IPS-NIHi11 (cell line): ENCODE results near the gene SCFD2.
"Not testable (repeated sequence)": the region's sequence is repeated elsewhere in the genome, so short reads cannot be mapped to it uniquely, and the experiment has no call there.

Experiments used
- DNase-seq: peaks from one replicate; pipeline ENCODE4 v3.0.0; 2012; ENCODE audit warnings: mixed read lengths, low spot score

SCFD2 gene

GRCh38 chr4:53365486-53366300 lies at the start of gene SCFD2:
TSS of gene SCFD2 (minus strand) at chr4:53366061.
- peak; percentile 99 for DNase-seq

DNA sequence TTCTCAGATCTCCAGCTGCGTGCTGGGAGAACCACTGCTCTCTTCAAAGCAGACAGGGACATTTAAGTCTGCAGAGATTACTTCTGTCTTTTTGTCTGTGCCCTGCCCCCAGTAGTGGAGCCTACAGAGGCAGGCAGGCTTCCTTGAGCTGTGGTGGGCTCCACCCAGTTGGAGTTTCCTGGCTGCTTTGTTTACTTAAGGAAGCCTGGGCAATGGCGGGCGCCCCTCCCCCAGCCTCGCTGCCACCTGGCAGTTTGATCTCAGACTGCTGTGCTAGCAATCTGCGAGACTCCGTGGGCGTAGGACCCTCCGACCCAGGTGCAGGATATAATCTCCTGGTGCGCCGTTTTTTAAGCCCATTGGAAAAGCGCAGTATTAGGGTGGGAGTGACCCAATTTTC lies 43.6 kb upstream of the SCFD2 start:
- not testable (repeated sequence) for DNase-seq

GRCh38 chr4:53380221-53380620 lies 14.4 kb upstream of the SCFD2 start:
- DNase-seq: no peak

- DNase-seq: no peak
These were observed 12.3 kb upstream of the SCFD2 start for GRCh38 chr4:53378171-53378482.

- DNase-seq: peak; percentile 98
These were observed 11.7 kb upstream of the SCFD2 start, which contains the start of gene FIP1L1 for GRCh38 chr4:53377319-53378170. TSS of gene FIP1L1 (plus strand) at chr4:53377641. CDS start at chr4:53377839, 198 bp downstream.

- no peak for DNase-seq
These were observed 11.0 kb upstream of the SCFD2 start for GRCh38 chr4:53376900-53377299.

DNA sequence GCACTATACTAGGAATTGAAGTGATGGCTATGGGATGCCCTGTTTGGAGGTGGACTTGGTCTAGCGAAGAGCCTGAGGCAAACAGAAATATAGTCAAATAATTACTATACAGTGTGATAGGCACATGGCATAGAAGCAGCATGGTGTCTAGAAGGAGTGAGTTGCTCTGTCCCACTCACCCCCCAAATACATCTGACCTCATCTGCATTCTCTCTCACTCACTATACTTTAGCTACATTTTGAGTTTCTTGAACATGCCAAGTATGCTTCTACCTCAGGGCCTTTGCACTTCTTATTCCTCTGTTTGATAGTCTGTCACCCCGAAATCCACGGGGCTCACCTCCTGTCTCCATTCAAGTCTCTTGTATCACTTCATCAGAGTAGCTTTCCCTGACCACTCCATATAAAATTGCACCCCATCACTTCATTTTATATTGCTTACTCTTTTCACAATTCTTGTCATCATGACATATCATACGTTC lies 9.0 kb upstream of the SCFD2 start:
- no peak for DNase-seq

- no peak for DNase-seq
These were observed 6.1 kb upstream of the SCFD2 start for GRCh38 chr4:53371843-53372521.

DNA sequence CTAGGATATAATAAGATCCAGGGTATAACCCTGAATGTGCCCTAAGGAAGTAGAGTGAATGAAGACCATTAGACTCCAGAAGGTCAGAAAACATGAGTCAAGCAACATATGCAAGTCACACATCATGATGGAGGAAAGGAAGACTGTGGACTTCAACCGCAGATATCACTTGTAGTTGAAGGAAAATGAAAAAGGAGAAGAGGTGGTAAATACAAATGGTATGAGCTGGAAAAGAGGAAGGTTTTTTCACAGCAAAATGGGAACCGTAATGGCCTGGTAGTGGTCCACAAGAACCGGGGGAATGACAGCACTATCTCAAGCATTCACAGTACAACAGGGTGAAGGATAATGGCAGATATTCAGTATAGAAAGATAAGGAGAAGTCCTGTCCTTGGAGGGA lies 5.2 kb upstream of the SCFD2 start:
- no peak for DNase-seq

DNA sequence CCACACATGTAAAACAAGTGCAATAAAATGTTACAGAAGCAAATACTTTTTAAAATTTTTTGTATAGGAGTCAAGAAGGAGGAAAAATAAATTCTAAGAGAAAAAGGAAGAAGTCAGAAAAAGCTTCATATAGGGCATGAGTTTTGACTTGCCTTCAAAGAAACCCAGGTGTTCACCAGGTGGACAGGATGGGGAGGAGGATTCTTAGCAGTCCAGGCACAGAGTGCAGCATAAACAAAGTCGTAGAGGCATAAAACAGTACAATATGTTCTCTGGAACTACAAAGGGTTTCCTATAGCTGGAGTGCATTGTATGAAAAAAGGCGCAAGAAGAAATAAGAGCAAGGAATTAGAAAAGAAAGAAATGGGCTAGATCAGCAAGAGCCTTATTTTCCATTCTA lies 1.9 kb upstream of the SCFD2 start:
- no peak for DNase-seq

- no peak for DNase-seq
These were observed 448 bp upstream of the SCFD2 start for GRCh38 chr4:53366301-53366716.

DNA sequence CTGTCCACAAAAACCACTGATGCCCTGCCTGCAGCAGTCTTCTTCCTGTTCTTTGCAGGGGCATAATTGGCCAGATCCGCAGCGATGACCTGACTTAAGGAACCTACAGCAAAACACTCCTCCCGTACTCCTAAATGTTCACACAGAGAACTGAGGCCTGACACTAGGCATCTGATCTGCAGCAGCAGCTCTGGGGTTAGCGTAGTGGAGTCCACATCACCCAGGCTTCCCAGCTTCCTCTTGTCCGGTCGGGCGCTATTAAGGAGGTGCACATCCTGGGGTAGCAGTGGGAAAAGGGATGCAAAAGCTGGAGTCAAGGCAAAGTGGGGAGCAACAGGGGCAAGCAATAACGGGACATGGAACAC lies 758 bp downstream of the SCFD2 start:
- DNase-seq: peak; percentile 21

DNA sequence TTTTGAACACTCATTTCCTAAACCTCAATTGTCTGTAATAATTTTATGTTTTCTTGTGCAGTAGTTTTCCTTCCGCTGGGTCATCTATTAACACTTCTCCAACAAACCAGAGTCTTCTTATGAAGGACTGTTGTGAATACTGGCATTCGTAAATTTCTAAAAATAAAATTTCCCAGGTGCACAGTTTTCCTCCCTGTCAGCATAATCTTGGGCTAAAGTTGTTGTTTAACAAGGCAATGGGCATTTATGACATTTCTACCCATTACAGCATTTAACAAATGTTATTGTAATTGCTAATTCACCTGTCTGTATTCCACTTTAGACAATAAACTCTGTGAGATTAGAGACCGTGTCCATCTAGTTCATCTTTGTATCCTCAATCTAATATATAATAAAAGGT lies 1.2 kb downstream of the SCFD2 start:
- no peak for DNase-seq

GRCh38 chr4:53362093-53362492 lies 3.8 kb downstream of the SCFD2 start:
- no peak for DNase-seq

GRCh38 chr4:53361451-53361850 lies 4.4 kb downstream of the SCFD2 start:
- DNase-seq: no peak

GRCh38 chr4:53355930-53356521 lies 9.8 kb downstream of the SCFD2 start:
- DNase-seq: no peak

DNA sequence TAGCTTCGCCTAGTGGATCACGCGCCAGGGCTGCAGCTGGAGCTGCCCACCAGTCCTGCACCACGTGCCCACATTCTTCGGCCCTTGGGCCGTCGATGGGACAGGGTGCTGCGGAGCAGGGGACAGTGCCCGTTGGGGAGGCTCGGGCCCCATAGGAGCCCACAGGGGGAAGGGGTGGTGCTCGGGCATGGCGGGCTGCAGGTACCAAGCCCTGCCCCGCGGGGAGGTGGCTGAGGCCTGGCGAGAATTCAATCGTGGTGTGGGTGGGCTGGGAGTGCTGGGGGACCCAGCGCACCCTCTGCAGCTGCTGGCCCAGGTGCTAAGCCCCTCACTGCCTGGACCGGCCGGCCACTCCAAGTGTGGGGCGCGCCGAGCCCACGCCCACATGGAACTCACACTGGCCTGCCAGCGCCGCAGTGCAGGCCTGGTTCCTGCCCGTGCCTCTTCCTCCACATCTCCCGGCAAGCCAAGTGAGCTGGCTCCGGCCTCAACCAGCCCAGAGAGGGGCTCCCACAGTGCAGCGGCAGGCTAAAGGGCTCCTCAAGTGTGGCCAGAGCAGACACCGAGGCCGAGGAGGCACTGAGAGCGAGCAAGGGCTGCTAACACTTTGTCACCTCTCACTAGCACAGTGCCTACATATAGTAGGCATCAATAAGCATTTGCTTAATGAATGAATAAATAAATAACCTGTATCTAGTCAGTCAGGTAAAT lies 11.7 kb downstream of the SCFD2 start:
- no peak for DNase-seq

DNA sequence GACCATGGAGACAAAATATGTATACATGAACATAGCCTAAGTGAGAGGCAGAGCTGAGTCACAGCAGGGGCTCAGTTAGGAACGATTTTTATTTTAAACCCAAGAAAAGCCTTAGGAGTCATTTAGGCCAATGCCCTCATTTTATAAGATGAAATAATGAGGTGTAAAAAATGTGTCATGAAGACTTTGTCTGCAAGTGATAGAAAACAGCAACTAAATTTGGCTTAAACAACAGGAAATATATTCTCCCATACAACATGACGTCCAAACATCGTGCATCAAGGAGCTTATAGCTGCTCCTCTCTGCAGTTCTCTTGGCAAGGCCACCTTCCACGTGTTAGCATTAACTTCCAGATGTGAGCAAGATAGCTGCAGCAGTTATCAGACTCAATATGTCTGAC lies 16.8 kb downstream of the SCFD2 start:
- DNase-seq: no peak

GRCh38 chr4:53348046-53348445 lies 17.8 kb downstream of the SCFD2 start:
- no peak for DNase-seq

DNA sequence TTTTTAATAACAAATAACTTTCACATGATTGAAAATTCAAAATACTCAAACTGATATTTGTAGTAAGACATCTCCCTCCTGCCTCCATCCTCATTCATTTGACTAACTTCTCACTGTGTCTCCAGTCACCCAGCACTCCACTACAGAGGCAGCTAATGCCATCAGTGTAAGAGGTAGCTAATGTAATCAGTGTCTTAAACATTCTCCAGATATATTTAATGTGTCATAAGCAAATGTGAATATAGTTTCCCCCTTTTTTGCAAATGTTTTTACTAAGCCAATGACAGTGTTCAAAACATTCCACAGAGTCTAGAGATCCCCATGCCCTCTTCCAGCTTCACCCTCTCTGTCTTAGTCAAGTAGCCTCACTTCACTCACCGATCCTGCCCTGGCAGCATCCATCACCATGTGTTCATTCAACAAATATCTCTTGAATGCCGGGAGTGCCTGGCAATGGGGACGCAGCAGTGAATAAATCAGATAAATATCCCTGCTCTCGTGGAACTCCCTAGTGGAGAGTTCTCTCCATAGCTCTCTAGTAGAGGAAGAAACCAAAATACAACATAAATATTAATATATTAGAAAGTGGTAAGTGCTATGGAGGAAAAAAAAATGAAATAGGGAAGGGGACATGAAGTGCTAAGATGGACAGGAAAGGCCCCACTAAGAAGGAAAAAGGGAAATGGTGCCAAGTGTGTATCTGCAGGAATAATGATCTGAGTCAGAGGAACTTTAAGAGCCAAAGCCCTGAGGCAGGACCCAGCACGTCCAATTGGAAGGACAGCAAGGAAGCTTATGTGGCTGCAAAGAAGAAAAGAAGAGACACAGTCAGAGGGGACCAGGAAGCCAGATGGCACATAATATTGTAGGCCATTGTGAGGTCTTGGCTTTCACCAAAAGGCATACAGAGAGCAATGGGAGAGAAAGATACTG lies 18.7 kb downstream of the SCFD2 start:
- DNase-seq: no peak
